GM20431 (cell line): ENCODE results near the gene ANKRD33B.

Experiments used
- in situ Hi-C: fragments of 300-500 bp; cut with MseI, MboI; formaldehyde crosslinking; loops from one replicate; pipeline ENCODE4 v1.15.0; 2020; ENCODE audit warnings: low sequenced_read_pairs; ENCODE audit not compliant: unreplicated experiment

Gene ANKRD33B

DNA sequence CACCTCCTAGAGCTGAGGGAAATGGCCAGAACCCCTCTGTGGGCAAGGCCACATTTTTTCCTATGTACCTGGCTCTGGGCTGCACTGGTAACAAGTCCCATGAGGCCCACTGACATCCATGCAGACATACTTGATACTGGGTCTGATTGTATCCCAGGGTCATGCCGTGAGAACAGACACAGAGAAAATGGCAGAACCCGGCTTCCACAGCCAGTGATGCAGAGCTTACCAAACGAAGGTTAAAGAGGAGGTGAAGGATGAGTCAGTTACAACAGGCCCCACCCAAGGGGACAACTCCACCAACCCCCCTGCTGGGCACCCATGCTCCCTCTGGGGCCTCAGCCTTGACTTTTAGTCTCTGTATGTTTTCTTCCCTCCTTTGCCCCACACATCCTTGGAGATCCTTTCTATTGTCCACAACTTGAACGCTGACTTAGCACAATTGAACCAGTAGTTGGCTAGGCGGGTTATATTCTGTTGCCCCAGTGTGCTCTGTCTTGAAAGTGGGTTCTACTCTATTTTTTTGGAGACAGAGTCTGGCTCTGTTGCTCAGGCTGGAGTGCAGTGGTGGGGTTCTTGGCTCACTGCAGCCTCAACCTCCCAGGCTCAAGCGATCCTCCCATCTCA is 103.7 kb downstream of the ANKRD33B start:
- in situ Hi-C loops = no loop called here

DNA sequence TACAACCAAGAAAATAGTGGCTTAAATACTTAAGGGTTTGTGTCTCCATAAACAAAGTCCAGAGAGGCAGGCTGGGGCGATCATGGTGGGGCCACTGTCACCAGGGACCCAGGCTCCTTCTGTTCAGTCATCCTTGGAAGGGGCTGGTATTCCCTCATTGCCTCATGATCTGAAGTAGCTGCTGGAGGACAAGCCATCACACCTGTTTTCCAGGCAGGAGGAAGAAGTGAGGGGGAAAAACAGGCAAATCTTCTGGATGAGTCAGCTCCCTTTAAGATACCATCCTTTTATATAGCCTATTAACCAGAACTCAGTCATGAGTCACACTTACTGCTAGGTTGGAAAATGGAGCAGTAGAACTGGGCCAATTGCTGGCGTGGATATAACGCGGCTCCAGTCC is 104.8 kb downstream of the ANKRD33B start:
- in situ Hi-C loops = no loop called here

DNA sequence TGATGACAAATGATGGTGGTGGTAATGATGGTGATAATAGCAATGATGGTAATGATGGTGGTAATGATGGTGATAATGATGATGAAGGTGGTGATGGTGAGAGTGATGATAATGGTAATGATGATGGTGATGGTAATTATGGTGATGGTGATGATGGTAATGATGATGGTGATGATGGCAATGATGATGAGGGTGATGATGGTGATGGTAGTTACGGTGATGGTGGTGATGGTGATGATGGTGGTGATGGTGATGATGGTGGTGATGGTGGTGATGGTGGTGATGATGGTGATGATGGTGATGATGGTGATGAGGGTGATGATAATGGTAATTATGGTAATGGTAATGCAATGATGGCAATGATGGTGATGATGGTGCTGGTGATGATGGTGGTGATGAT is 106.1 kb downstream of the ANKRD33B start:
- in situ Hi-C loops = no loop called here

DNA sequence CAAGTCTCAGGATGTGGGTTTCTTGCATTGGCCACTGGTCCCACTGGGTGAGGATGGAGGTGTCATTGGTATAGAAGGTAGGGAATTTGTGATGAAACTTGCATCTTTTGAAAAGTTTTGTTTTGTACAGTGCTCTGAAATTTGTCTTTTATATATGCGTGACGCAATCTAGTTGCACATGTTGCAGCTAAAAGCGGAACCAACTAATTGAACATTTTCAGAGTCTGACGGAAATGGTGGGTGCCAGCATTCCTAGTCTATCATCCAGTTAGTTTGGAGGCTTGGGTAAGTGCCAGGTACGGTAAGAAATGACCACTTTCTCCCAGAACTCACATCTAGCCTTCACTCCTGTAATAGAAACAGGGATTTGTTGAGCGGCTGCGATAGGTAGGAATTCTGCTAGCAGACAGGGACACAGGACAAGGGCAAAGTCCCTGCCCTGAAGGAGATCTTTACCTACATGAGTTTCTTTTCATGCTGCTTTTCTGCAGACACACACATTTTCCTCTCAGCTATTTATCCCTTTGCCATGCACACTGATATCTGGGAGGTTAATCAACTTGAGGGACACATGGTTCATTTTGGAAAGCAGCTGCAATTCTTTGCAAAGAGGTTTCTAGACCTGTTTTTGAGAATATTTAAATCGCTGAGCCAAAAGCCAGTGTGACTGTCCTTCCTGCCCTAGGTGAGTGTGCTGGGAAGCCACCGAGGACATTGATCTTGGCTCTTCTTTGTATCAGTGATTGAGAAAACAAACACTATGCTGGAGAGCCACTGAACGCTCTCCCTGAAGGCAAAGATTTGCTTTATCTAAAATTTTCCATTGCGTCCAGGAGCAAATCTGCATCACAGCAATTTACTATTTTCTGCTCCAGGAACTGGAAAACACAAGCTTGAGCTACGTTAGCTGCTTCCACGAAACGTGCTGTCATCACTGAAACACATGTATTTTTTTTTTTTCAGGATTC is 107.5 kb downstream of the ANKRD33B start:
- in situ Hi-C loops = no loop called here

DNA sequence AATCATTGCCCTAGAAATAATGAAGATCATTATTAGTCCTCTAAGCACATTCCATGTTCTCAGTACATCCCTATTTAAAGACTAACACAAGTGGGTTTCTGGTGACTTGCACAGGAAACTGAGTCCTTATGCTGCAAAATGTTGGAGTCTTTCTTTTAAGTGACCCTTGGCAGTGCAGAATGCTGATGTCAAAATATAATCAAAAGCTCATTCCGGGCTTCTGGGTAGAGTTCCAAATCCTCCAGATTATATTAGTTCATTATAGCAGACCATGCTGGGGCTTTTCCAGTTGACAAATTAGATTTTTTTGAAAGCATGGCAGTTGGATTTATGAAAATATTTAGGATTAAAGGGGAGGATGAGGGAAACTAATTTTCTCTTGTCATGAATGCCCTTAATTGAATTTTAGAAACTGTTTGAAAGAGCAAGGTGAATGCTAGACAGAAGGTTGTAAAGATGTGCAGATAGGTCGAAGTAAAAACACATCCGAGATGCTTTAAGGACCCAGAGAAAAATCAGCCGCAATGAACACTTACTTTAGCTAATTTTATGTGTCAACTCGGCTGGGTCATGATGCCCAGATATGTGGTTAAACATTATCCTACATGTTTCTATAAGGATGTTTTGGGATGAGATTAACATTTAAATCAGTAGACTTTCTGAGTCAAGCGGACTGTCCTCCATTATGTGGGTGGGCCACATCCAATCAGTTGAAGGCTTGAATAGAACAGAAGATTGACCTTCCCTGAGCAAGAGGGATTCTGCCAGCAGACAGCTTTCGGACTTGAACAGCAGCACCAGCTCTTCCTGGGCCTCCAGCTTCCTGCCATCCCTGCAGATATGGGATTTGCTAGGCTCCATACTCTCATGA is 108.5 kb downstream of the ANKRD33B start:
- in situ Hi-C loops = no loop called here

DNA sequence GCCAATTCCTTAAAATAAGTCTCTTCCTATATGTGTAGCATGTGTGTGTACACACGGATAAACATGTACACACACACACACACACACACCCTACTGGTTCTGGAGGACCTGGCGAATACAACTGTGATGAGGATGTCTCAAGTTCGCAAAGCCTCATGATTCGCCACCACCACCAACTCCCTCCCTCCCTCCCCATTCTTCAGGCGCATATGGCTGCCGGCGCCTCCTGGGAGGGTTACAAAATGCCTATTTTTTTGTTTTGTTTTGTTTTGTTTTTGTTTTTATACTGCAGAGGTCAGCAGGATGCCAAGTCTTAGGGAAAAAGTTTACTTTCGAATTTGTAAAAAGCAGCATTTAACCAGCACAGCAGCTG is 109.1 kb downstream of the ANKRD33B start:
- in situ Hi-C loops = no loop called here

DNA sequence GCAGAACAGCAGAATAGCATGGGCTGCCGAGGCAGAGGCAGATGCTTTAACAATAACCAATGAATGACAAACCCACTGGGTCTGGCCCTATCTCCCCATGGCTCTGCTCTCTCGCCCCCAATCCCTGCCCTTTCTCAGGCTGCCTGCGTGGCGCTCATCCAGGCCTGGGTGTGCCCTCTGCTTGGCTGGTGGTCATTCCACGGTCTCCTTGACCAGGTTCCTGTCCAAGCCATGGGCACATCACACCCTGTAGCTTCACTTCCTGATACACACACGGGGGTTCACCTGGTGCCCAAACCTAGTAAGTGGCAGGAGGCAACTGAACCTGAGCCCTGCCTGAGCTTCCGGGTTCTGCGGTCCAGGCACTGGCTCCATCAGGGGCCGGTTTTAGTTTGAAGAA is 109.5 kb downstream of the ANKRD33B start:
- in situ Hi-C loops = no loop called here

DNA sequence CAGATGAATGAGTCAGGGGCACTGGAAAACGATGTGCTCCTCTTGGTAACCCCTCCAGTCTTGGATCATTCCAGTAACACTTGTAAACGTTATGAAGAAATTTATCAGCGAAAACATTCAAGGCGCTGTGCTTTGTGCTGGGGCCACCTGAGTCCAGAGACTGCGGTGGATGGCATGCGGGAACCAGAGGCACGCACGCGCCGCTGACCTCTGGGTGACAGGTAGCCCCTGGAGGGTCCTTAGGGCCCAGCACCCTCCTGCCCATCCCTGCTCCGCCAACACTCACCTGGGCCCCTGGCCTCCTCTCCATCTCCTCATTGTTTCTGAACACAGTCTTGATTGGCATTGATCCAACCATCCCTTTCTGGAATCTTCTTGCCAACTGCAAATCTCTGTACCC is 110.2 kb downstream of the ANKRD33B start:
- in situ Hi-C loops = no loop called here

DNA sequence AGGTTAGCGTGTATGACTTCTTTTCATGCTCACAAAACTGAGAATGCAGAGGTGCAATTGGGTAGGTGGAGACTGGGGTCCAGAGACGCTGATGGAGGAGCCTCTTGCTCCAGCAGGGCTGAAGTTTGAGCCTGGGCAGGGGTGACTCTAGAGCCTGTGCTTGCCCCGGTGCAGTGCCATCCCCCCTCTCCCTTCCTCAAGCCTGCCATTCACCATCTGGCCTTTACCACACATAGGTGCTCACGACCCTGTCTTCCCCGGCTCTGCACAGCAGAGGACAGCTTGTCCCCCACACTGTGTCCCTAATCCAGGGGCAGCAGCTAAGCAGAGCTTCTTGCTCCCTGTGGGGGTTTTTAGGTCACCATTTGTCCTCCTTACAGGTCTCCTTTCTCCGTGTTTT is 110.7 kb downstream of the ANKRD33B start:
- in situ Hi-C loops = no loop called here

DNA sequence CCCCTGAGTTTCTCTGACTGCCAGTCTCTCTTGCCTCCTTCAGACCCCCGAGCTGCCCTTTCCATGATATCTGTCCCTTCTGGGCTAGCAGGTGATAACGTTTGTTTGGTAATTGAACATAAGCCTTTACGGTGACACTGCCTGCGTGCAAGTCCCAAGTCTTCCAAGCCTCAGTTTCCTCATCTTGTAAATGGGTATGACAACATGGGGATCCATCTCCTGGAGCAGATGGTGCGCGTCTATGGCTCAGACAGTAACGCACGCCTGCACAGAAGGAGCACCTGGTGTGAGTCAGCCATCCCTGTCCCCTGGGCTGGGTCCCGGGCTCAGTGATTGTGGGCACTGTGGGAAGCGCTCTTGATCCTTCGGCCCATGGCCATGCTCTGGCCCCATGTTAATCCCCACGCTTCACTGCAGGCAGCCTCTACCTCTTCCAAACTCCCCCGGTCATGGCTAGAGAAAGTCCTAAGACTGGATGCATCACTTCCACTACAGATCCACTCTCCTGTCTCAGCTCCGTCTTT is 111.4 kb downstream of the ANKRD33B start:
- in situ Hi-C loops = no loop called here

DNA sequence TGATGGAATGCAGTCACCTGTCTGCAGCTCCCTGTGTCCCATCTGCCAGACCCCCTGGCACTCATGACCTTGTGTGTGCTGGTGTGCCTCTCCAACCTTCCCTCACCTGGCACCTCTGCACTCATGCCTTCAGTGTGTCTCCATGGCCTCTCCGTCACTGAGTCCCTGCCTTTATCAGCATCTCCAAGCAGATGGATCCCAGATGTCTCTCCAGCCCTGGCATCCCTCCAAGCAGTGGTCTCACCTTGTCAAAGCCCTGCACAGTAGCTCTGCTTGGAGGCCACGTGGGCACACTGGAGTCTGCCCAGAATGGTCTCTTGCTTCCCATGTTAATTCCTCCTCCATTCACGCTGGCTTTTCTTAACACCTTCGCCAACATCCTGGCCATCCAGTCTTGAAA is 112.4 kb downstream of the ANKRD33B start:
- in situ Hi-C loops = no loop called here

DNA sequence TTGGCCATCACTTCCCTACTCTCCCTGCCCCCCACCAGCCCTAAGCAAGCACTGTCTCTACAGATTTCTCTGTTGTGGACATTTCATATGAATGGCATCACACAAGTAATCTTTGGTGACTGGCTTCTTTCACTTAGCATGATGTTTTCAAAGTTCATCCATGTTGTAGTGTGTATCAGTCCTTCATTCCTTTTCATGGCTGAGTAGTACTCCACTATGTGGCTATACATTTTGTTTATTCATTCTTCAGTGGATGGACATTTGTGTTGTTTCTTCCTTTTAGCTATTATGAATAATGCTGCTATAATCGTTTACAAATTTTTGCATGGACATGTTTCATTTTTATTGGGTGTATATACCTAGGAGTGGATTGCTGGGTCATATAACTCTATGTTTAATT is 113.1 kb downstream of the ANKRD33B start:
- in situ Hi-C loops = no loop called here

DNA sequence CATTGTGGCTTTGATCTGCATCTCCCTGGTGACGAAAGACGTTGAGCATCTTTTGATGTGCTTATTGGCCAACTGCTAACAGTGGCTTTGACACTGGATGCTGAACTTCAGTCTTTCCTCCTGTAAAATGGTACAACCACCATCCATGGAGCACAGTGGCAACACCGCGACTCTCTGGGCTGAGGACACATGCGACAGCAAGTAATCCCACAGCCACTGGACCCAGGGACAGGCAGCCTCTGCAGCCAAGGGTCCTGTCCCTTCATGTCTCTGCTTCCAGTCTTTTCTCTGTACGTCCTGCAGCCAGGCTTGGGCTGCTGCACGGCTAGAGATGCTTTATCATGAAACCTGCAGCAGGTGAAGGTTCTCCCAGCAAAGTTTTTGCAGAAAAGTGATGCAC is 113.7 kb downstream of the ANKRD33B start:
- in situ Hi-C loops = no loop called here

DNA sequence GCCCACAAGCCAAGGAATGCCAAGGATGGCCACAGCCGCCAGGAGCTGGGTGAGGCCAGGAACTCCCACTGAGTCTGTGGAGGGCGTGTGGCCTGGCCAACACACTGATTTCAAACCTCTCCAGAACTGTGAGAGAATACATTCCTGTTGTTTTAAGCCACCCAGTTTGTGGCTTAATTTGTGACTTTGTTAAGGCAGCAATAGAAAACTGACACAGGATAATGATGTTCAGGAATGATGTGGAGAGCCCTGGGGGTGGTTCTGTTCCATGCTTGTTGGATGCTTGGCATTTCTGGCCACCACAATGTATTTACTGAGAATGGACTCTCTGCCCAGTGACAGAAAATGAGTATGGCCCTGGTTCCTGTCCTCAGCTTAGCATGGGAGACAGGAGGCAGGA is 114.4 kb downstream of the ANKRD33B start:
- in situ Hi-C loops = no loop called here

DNA sequence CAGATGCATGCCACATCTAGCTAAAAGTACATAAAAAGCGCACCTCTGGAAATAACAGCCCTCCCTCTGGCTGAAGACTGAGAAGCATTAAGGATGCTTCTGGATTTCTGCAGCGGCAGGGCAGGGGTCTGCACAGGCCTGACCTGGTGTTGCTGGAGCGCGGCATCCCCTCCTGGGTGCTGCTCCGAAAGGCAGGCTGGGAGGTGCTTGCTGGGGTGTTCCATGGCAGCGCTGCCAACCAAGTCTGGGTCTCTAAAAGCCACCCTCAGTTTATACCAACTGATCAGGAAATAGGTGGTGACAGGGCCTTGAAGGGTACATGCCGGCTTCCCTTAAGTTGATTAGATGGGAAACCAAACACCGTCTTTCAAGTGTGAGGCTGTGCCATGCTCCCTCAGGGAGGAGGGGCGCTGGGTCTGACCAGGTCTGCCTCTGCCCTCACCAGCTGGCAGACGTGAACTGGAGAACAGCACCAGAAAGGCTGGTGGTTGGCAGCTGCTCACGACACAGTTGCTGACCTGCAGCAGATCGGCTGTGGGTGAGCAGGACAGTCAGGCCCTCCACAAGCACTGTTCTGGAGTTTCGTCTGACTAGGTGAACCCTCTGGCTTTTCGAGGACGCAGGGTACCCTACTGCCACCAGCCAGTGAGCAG is 115.6 kb downstream of the ANKRD33B start:
- in situ Hi-C loops = no loop called here

DNA sequence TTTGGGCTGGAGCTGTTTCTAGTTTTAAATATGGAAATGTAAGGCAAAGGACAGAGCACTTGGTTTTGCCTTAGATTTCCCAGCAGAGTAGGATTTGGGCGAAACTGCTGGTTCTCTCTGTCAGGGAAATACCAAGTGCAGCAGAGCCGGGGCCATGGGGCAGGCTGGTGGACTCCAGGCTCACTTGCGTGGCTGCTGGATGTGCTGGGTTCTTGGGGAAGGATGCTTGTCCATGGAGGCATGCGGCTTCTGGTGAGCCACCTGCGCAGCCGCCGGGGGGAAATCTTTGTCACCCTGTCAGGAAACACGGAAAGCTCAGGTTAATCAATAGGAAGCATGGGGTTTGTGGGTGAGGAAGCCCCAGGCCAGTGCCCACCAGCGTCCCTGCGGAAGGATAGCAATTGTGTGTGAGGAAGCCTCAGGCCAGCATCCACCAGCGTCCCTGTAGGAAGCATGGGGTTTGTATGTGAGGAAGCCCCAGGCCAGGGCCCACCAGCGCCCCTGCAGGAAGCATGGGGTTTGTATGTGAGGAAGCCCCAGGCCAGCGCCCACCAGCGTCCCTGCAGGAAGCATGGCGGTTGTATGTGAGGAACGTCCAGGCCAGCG is 117.1 kb downstream of the ANKRD33B start:
- in situ Hi-C loops = no loop called here

DNA sequence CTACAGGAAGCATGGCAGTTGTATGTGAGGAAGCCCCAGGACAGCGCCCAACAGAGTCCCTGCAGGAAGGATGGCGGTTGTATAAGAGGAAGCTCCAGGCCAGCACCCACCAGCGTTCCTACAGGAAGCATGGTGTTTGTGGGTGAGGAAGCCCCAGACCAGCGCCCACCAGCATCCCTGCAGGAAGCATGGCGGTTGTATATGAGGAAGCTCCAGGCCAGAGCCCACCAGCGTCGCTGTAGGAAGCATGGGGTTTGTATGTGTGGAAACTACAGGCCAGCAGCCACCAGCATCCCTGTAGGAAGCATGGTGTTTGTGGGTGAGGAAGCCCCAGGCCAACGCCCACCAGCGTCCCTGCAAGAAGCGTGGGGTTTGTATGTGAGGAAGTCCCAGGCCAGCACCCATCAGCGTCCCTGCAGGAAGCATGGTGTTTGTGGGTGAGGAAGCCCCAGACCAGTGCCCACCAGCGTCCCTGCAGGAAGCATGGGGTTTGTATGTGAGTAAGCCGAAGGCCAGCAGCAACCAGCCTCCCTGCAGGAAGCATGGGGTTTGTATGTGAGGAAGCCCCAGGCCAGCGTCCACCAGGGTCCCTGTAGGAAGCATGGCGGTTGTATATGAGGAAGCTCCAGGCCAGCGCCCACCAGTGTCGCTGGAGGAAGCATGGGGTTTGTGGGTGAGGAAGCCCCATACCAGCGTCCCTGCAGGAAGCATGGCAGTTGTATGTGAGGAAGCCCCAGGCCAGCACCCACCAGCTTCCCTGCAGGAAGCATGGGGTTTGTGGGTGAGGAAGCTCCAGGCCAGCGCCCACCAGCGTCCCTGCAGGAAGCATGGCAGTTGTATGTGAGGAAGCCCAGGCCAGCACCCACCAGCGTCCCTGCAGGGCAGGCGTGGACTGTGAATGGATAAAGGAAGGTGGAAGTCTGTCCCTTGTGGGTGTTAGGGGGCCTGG is 118.1 kb downstream of the ANKRD33B start:
- in situ Hi-C loops = no loop called here

DNA sequence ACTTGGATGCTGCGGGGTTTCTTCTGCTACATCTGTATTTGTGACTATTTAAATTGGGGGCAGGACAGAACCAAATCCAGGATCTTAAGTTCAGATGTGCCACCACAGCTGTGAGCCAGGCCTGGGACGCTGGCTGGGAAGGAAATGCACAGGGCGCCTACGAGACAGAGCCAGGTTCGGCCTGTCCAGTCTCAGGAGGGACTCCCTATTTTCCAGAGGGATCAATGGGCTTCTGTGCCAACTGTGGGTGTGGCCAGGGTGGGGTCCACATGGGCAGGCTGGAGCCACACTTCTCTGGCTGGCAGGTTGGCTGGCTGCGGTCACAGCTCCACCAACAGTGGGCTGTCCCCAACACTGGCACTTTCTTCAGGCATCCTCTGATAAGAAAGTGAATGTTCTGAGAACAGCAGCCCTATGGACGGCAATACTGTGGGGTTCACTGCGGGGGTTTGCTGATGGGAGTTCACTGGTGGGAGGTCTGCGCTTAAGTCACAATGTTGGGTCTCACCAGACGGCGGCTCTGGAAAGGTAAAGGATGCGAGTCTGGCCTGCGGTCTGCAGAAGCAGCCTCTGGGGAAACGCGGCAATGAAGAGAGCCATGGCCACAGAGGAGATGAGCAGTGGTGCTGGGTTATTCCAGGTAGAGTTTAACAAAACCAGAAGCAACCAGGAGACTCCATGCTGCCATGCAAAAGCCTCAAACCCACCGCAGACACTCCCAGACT is 119.1 kb downstream of the ANKRD33B start:
- in situ Hi-C loops = no loop called here
